HepG2 (cell line): ENCODE results near the gene ZIC2. TPM values are rescaled to one million over a fixed set of nuclear protein-coding genes. Genes with fewer than 3 reads are reported as not detected.

Source experiments
- AKAP8 ChIP-seq: sonication (generic); formaldehyde crosslinking; IDR thresholded peaks from 2 replicates; pipeline ENCODE4 v1.5.1; 2020; ENCODE audit warnings: mild to moderate bottlenecking, missing genetic modification reagents
- AKNA ChIP-seq: sonication (generic); formaldehyde crosslinking; IDR thresholded peaks from 2 replicates; pipeline ENCODE4 v1.4.0; 2020; ENCODE audit warnings: missing genetic modification reagents, borderline replicate concordance
- CBX1 ChIP-seq: IDR thresholded peaks from one replicate; pipeline ENCODE4 v1.6.1; 2016; ENCODE audit warnings: antibody characterized with exemption, low read depth
- CCDC6 ChIP-seq: sonication (generic); formaldehyde crosslinking; IDR thresholded peaks from 2 replicates; pipeline ENCODE4 v1.8.1; 2022; ENCODE audit warnings: mild to moderate bottlenecking, missing genetic modification reagents, moderate library complexity
- CEBPB ChIP-seq: IDR thresholded peaks from 2 replicates; pipeline ENCODE4 v1.6.1; 2011; ENCODE audit warnings: low read depth, low read length, improper control_type of control experiment, borderline replicate concordance
- NR2F6 ChIP-seq, 2 experiments: IDR thresholded peaks; 2 replicates each; pipeline ENCODE4 v1.6.1; 2016; ENCODE audit warnings: antibody characterized with exemption in 1 of 2, mild to moderate bottlenecking in 1 of 2
- PPARG ChIP-seq: conservative IDR thresholded peaks from 2 replicates; pipeline ENCODE4 v1.6.1; 2016; ENCODE audit warnings: missing biosample characterization, missing genetic modification reagents
- SOX13 ChIP-seq, 3 experiments: fragments of 450-650 bp in 1 of 3; sonication (generic) in 1 of 3; formaldehyde crosslinking in 1 of 3; IDR thresholded peaks in 2 of 3; conservative IDR thresholded peaks in 1 of 3; 2 replicates each; pipeline versions ENCODE4 v1.5.0 to v1.6.1; 2016 to 2020; ENCODE audit warnings: antibody characterized with exemption in 1 of 3, mild to moderate bottlenecking in 1 of 3, missing compliant biosample characterization in 1 of 3, missing genetic modification reagents in 1 of 3, moderate library complexity in 1 of 3
- TBP ChIP-seq: sonication (generic); formaldehyde crosslinking; IDR thresholded peaks from 2 replicates; pipeline ENCODE4 v1.5.0; 2020; ENCODE audit warnings: missing genetic modification reagents
- TMF1 ChIP-seq: sonication (generic); formaldehyde crosslinking; IDR thresholded peaks from 2 replicates; pipeline ENCODE4 v1.8.1; 2022; ENCODE audit warnings: low read depth, missing genetic modification reagents
- UBTF ChIP-seq: sonication (generic); formaldehyde crosslinking; IDR thresholded peaks from 2 replicates; pipeline ENCODE4 v1.4.0; 2020; ENCODE audit warnings: mild to moderate bottlenecking, missing genetic modification reagents
- ZIK1 ChIP-seq: sonication (generic); formaldehyde crosslinking; IDR thresholded peaks from 2 replicates; pipeline ENCODE4 v1.5.0; 2020; ENCODE audit warnings: mild to moderate bottlenecking, low read depth, missing genetic modification reagents, borderline replicate concordance
- ZKSCAN8 ChIP-seq: IDR thresholded peaks from 2 replicates; pipeline ENCODE4 v1.6.1; 2016; ENCODE audit warnings: borderline replicate concordance, missing genetic modification reagents, missing compliant biosample characterization
- ZNF136 ChIP-seq: sonication (generic); formaldehyde crosslinking; IDR thresholded peaks from 2 replicates; pipeline ENCODE4 v1.8.1; 2022; ENCODE audit warnings: low read depth, mild to moderate bottlenecking, moderate library complexity, missing genetic modification reagents
- ZNF180 ChIP-seq: sonication (generic); formaldehyde crosslinking; IDR thresholded peaks from 2 replicates; pipeline ENCODE4 v1.4.0; 2020; ENCODE audit warnings: low read depth, missing genetic modification reagents, borderline replicate concordance
- ZNF468 ChIP-seq: sonication (generic); formaldehyde crosslinking; IDR thresholded peaks from 2 replicates; pipeline ENCODE4 v1.8.0; 2022; ENCODE audit warnings: mild to moderate bottlenecking, moderate library complexity, missing genetic modification reagents
- ZNF616 ChIP-seq: sonication (generic); formaldehyde crosslinking; IDR thresholded peaks from 2 replicates; pipeline ENCODE4 v1.5.0; 2020; ENCODE audit warnings: low read depth, mild to moderate bottlenecking, missing genetic modification reagents
- ZNF691 ChIP-seq: sonication (generic); formaldehyde crosslinking; IDR thresholded peaks from 2 replicates; pipeline ENCODE4 v1.4.0; 2020; ENCODE audit warnings: missing genetic modification reagents, low read depth, mild to moderate bottlenecking, borderline replicate concordance
- ZNF766 ChIP-seq: sonication (generic); formaldehyde crosslinking; IDR thresholded peaks from 2 replicates; pipeline ENCODE4 v1.5.0; 2020; ENCODE audit warnings: missing genetic modification reagents, borderline replicate concordance
- ZNF768 ChIP-seq: sonication (generic); formaldehyde crosslinking; IDR thresholded peaks from 2 replicates; pipeline ENCODE4 v1.4.0; 2020; ENCODE audit warnings: missing genetic modification reagents
- ZSCAN30 ChIP-seq: sonication (generic); formaldehyde crosslinking; IDR thresholded peaks from 2 replicates; pipeline ENCODE4 v1.5.0; 2020; ENCODE audit warnings: mild to moderate bottlenecking, missing genetic modification reagents
- polyA plus RNA-seq, 8 experiments: library from polyadenylated mRNA; depleted of rRNA in 3 of 8; stranded (reverse) in 7 of 8; unstranded in 1 of 8; fragments of >200 nt; fragmentation: Illumina TruSeq in 4 of 8; extraction: Trizol in 4 of 8; gene quantifications; 2 replicates each; pipeline versions ENCODE4 v1.2.1 to v1.2.3, GENCODE V29; 2011 to 2016; ENCODE audit warnings: low read depth in 4 of 8, missing spikeins in 1 of 8, mixed read lengths in 1 of 8; ENCODE audit not compliant: insufficient read depth in 1 of 8
- total RNA-seq, 5 experiments: library from RNA; depleted of rRNA; stranded (reverse); fragments of >200 nt; fragmentation: Illumina TruSeq; extraction: Trizol; gene quantifications; 2 replicates each; pipeline ENCODE4 v1.2.3, GENCODE V29; 2016; ENCODE audit warnings: low read depth in 1 of 5

ZIC2 gene
- total and polyA plus RNA-seq, 2 of the 13 experiments (the other 11 are each of a cell fraction or from before 2014, with no cell fraction given) = 0.13 TPM; not detected in 1

GRCh38 chr13:99980201-99980823 is 1.3 kb upstream of the ZIC2 start (continued):
- TF ChIP-seq PPARG (no peak), ZNF136 (CRISPR knock-in tag) (no peak), CCDC6 (CRISPR knock-in tag) (no peak), ZNF691 (CRISPR knock-in tag) (no peak), ZNF766 (CRISPR knock-in tag) (0 out of 2 replicates have a peak, but pooled peaks have one; percentile 38), ZSCAN30 (CRISPR knock-in tag) (no peak), SOX13 (IDR thresholded peaks at IDR 0.05) (no peak), SOX13 (CRISPR knock-in tag; conservative IDR thresholded peaks at IDR 0.05 in 1 of 2, IDR thresholded peaks at IDR 0.05 in 1 of 2) (no peak), TMF1 (CRISPR knock-in tag) (0 out of 2 replicates have a peak, but pooled peaks have one; percentile 39), CEBPB (no peak), ZNF468 (CRISPR knock-in tag) (no peak), AKNA (CRISPR knock-in tag) (no peak), ZKSCAN8 (CRISPR knock-in tag) (no peak), ZIK1 (CRISPR knock-in tag) (no peak), ZNF768 (CRISPR knock-in tag) (no peak), UBTF (CRISPR knock-in tag) (peak; percentile 59), ZNF180 (CRISPR knock-in tag) (no peak), AKAP8 (CRISPR knock-in tag) (no peak), CBX1 (no peak), NR2F6 (IDR thresholded peaks at IDR 0.05) (no peak), NR2F6 (CRISPR knock-in tag; IDR thresholded peaks at IDR 0.05) (no peak), ZNF616 (CRISPR knock-in tag) (peak; percentile 70; the same call in 1 of the 2 replicates), TBP (no peak)
